Fibroblast of mammary gland (primary cell): ENCODE results near the gene SPINT1.
A peak's percentile ranks its signal among the peaks of the same experiment; 100 is the strongest.

Experiments
- DNase-seq: peaks from one replicate; pipeline ENCODE4 v3.0.0-alpha.2; 2010; ENCODE audit warnings: low read depth
- H3K4me3 ChIP-seq: 2 replicates; pipeline ENCODE4 v1.5.1; 2011; ENCODE audit warnings: low read depth, mild to moderate bottlenecking, low read length, moderate library complexity; ENCODE audit not compliant: control insufficient read depth
- CTCF ChIP-seq: conservative IDR thresholded peaks from 2 replicates; pipeline ENCODE4 v1.5.1; 2011; ENCODE audit warnings: low read depth, low read length, inconsistent platforms; ENCODE audit not compliant: control insufficient read depth, insufficient read depth

Gene SPINT1

GRCh38 chr15:40891810-40892446 lies 48.1 kb downstream of the SPINT1 start:
- peak; percentile 61 for TF ChIP-seq CTCF
- peak; percentile 46 for DNase-seq

GRCh38 chr15:40892447-40893012 lies 48.7 kb downstream of the SPINT1 start:
- TF ChIP-seq CTCF, result no peak
- no peak overlapping the region for H3K4me3 ChIP-seq
- no peak for DNase-seq

More at GRCh38 chr15:40891810-40892446, 48.1 kb downstream of the SPINT1 start:
- H3K4me3 ChIP-seq, result no peak overlapping the region

GRCh38 chr15:40893019-40893670 lies 49.3 kb downstream of the SPINT1 start:
- DNase-seq, result no peak
- no peak overlapping the region for H3K4me3 ChIP-seq
- no peak for TF ChIP-seq CTCF

GRCh38 chr15:40893733-40894680 lies 50.2 kb downstream of the SPINT1 start, which contains the start of gene VPS18:
TSS of gene VPS18 (plus strand) at chr15:40894450. CDS start at chr15:40894769, 319 bp downstream.
- H3K4me3 ChIP-seq, result peak within 1 kb of the TSS; percentile 94
- peak; percentile 96 for DNase-seq
- TF ChIP-seq CTCF, result peak; percentile 68

GRCh38 chr15:40894681-40895448 lies 51.0 kb downstream of the SPINT1 start:
- H3K4me3 ChIP-seq, result peak overlapping the region; percentile 94
- peak; percentile 80 for DNase-seq
- peak; percentile 55 for TF ChIP-seq CTCF

GRCh38 chr15:40899536-40900207 lies 55.8 kb downstream of the SPINT1 start:
- no peak for TF ChIP-seq CTCF
- DNase-seq, result no peak
- no peak overlapping the region for H3K4me3 ChIP-seq
